Lung microvascular endothelial cell (primary cell): Measurements from ENCODE around the gene PTGER3. TPM values are rescaled to one million over a fixed set of nuclear protein-coding genes. Genes with fewer than 3 reads are reported as not detected.
"Not testable (repeated sequence)": the region's sequence is repeated elsewhere in the genome, so short reads cannot be mapped to it uniquely, and the experiment has no call there.

Source experiments
- DNase-seq, 2 donors: peaks; one replicate each; pipeline versions ENCODE4 v3.0.0 to v3.0.0-alpha.2; 2010; ENCODE audit warnings: low read depth in 2 of 2
- total RNA-seq: library from RNA; depleted of rRNA; stranded (reverse); fragments of >200 nt; gene quantifications from 2 replicates; pipeline ENCODE4 v1.2.1, GENCODE V29; 2014

PTGER3 gene
- total RNA-seq, 1 donor from 2014 or later, result under 0.01 TPM

GRCh38 chr1:70948396-70949017 lies 99.1 kb downstream of the PTGER3 start:
- no peak for DNase-seq

GRCh38 chr1:70947835-70948234 lies 99.8 kb downstream of the PTGER3 start:
- DNase-seq, result no peak

- no peak for DNase-seq
Observed at GRCh38 chr1:70945676-70946075, 101.9 kb downstream of the PTGER3 start.

- no peak for DNase-seq
Observed at GRCh38 chr1:70945251-70945650, 102.4 kb downstream of the PTGER3 start.

GRCh38 chr1:70941563-70941962 lies 106.1 kb downstream of the PTGER3 start:
- DNase-seq, result no peak

GRCh38 chr1:70940398-70940797 lies 107.2 kb downstream of the PTGER3 start:
- not testable (repeated sequence) for DNase-seq

- no peak for DNase-seq
Observed at GRCh38 chr1:70934194-70934961, 113.2 kb downstream of the PTGER3 start.

GRCh38 chr1:70930062-70930461 lies 117.6 kb downstream of the PTGER3 start:
- no peak for DNase-seq

GRCh38 chr1:70922196-70922595 lies 125.4 kb downstream of the PTGER3 start:
- no peak for DNase-seq

Other genes with a start within 250 kb of the PTGER3 start
- gene ZRANB2, start 33.2 kb upstream of the PTGER3 start, total RNA-seq, result 16.6 and 19.6 TPM in 2 replicates